ENCODE data around the gene CYP3A5. TPM values are rescaled to one million over a fixed set of nuclear protein-coding genes. Genes with fewer than 3 reads are reported as not detected.

CYP3A5 gene
- total and polyA plus RNA-seq, 9 of the 15 experiments (the other 6 are each of a cell fraction or from before 2014, with no cell fraction given): 0.73 to 2.8 (median 1.5) TPM

GRCh38 chr7:99693427-99694200 is 13.8 kb upstream of the CYP3A5 start (continued):
- TF ChIP-seq BRF2 (IDR thresholded peaks at IDR 0.05; ENCODE audit: borderline replicate concordance, insufficient read depth, insufficient read length) (no peak), ZNF24 (IDR thresholded peaks at IDR 0.05) (no peak), MXI1 (IDR thresholded peaks at IDR 0.05; ENCODE audit: low read depth, low read length) (0 out of 2 replicates have a peak, but pooled peaks have one; percentile 24), GATAD2A (IDR thresholded peaks at IDR 0.05) (peak; percentile 97), SREBF2 (CRISPR knock-in tag; IDR thresholded peaks at IDR 0.05) (no peak), EWSR1 (IDR thresholded peaks at IDR 0.05; ENCODE audit: borderline replicate concordance, low read depth, partially characterized antibody) (no peak), JUN (IDR thresholded peaks at IDR 0.05; ENCODE audit: borderline replicate concordance, low read depth, low read length) (0 out of 2 replicates have a peak, but pooled peaks have one; percentile 43), JUN (CRISPR knock-in tag; IDR thresholded peaks at IDR 0.05; ENCODE audit: borderline replicate concordance) (no peak), GABPA (tag; conservative IDR thresholded peaks at IDR 0.05; ENCODE audit: low read depth) (no peak), ZNF57 (CRISPR knock-in tag; IDR thresholded peaks at IDR 0.05) (no peak), ZC3H4 (CRISPR knock-in tag; IDR thresholded peaks at IDR 0.05; ENCODE audit: borderline replicate concordance) (no peak), LCOR (CRISPR knock-in tag; IDR thresholded peaks at IDR 0.05) (peak; percentile 81), YBX1 (IDR thresholded peaks at IDR 0.05) (no peak), ZEB2 (IDR thresholded peaks at IDR 0.05) (peak; percentile 90), MTA2 (IDR thresholded peaks at IDR 0.05; ENCODE audit: low read depth) (peak; percentile 67; the same call in 1 of the 2 replicates), EZH2 (IDR thresholded peaks at IDR 0.05; ENCODE audit: borderline replicate concordance, low read depth, low read length) (no peak), RFX5 (IDR thresholded peaks at IDR 0.05; ENCODE audit: low read depth, low read length) (no peak)
- TF ChIP-seq, protein P1, sequence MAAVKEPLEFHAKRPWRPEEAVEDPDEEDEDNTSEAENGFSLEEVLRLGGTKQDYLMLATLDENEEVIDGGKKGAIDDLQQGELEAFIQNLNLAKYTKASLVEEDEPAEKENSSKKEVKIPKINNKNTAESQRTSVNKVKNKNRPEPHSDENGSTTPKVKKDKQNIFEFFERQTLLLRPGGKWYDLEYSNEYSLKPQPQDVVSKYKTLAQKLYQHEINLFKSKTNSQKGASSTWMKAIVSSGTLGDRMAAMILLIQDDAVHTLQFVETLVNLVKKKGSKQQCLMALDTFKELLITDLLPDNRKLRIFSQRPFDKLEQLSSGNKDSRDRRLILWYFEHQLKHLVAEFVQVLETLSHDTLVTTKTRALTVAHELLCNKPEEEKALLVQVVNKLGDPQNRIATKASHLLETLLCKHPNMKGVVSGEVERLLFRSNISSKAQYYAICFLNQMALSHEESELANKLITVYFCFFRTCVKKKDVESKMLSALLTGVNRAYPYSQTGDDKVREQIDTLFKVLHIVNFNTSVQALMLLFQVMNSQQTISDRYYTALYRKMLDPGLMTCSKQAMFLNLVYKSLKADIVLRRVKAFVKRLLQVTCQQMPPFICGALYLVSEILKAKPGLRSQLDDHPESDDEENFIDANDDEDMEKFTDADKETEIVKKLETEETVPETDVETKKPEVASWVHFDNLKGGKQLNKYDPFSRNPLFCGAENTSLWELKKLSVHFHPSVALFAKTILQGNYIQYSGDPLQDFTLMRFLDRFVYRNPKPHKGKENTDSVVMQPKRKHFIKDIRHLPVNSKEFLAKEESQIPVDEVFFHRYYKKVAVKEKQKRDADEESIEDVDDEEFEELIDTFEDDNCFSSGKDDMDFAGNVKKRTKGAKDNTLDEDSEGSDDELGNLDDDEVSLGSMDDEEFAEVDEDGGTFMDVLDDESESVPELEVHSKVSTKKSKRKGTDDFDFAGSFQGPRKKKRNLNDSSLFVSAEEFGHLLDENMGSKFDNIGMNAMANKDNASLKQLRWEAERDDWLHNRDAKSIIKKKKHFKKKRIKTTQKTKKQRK (IDR thresholded peaks at IDR 0.05; ENCODE audit: borderline replicate concordance, low read depth, low read length): no peak
- TF ChIP-seq, protein P2, sequence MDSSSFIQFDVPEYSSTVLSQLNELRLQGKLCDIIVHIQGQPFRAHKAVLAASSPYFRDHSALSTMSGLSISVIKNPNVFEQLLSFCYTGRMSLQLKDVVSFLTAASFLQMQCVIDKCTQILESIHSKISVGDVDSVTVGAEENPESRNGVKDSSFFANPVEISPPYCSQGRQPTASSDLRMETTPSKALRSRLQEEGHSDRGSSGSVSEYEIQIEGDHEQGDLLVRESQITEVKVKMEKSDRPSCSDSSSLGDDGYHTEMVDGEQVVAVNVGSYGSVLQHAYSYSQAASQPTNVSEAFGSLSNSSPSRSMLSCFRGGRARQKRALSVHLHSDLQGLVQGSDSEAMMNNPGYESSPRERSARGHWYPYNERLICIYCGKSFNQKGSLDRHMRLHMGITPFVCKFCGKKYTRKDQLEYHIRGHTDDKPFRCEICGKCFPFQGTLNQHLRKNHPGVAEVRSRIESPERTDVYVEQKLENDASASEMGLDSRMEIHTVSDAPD (CRISPR knock-in tag; IDR thresholded peaks at IDR 0.05): no peak
- TF ChIP-seq, protein P3, sequence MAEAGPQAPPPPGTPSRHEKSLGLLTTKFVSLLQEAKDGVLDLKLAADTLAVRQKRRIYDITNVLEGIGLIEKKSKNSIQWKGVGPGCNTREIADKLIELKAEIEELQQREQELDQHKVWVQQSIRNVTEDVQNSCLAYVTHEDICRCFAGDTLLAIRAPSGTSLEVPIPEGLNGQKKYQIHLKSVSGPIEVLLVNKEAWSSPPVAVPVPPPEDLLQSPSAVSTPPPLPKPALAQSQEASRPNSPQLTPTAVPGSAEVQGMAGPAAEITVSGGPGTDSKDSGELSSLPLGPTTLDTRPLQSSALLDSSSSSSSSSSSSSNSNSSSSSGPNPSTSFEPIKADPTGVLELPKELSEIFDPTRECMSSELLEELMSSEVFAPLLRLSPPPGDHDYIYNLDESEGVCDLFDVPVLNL (CRISPR knock-in tag; IDR thresholded peaks at IDR 0.05; ENCODE audit: low read depth): no peak

Data from K562 (cell line).